ENCODE results near the gene STATH. TPM values are rescaled to one million over a fixed set of nuclear protein-coding genes. Genes with fewer than 3 reads are reported as not detected.
"Not testable (repeated sequence)": the region's sequence is repeated elsewhere in the genome, so short reads cannot be mapped to it uniquely, and the experiment has no call there.

Gene STATH
- polyA plus RNA-seq, 1 donor: not detected

DNA sequence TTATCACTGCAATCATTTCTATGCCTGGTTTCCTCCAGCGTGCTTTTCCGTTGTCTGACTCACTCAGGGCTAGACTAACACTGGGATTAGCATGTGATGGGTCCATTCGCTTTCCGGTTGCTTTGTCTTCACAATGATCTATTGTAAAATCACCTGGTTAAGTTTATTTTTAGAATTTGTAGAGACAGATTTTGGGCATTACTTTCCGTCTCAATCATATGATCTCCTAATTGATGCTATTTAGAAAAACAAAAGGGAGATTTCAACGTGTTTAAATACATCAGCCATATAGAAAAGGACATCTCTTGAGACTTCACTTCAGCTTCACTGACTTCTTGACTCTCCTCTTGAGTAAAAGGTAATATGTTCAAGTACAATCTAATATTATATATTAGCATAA lies 54.4 kb downstream of the STATH start, which contains the start of gene HTN1:
TSS of gene HTN1 (plus strand) at position 301 of the 400 bp plus-strand sequence. CDS start 2,639 bp downstream, outside the sequence.
- H3K27ac ChIP-seq (ENCODE audit: low read length); DNase-seq; H3K4me1 ChIP-seq (ENCODE audit: control insufficient read depth, insufficient read depth, low read length); H3K4me3 ChIP-seq (ENCODE audit: low read length); H3K27me3 ChIP-seq (ENCODE audit: control insufficient read depth, insufficient read depth, low read length); H3K36me3 ChIP-seq (ENCODE audit: control insufficient read depth, insufficient read depth, low read length); H3K9me3 ChIP-seq (ENCODE audit: control insufficient read depth, low read depth, low read length): not testable (repeated sequence)
- 60% methylated on average over 1 of the region's 6 CpGs for WGBS (ENCODE audit: insufficient coverage, low lambda C conversion rate)

Other genes starting within 250 kb of the STATH start
- gene SULT1B1, start 235.3 kb upstream of the STATH start, polyA plus RNA-seq: 118 TPM
- 134 TPM for gene SULT1E1, start 135.8 kb upstream of the STATH start, polyA plus RNA-seq
- gene CSN1S1, start 64.9 kb upstream of the STATH start, polyA plus RNA-seq: not detected
- gene CSN2, start 30.2 kb upstream of the STATH start, polyA plus RNA-seq: not detected
- not detected for gene HTN3, start 32.5 kb downstream of the STATH start, polyA plus RNA-seq
- not detected for gene HTN1, start 54.5 kb downstream of the STATH start, polyA plus RNA-seq
- gene PRR27, start 158.3 kb downstream of the STATH start, polyA plus RNA-seq: 0.16 TPM
- 2.5 TPM for gene ODAM, start 199.8 kb downstream of the STATH start, polyA plus RNA-seq
- gene FDCSP, start 230.2 kb downstream of the STATH start, polyA plus RNA-seq: 0.18 TPM
- gene CSN3, start 246.6 kb downstream of the STATH start, polyA plus RNA-seq: not detected